SK-N-SH (cell line): Measurements from ENCODE around the gene GGACT. TPM values are rescaled to one million over a fixed set of nuclear protein-coding genes. Genes with fewer than 3 reads are reported as not detected.

Experiments
- CTCF ChIA-PET: fragments of 300-600, 350-600 bp; formaldehyde crosslinking; extraction: SDS; loops from one replicate; lab custom pipeline; 2021; lab: Yijun Ruan, JAX
- POLR2A ChIA-PET: fragments of 350-600 bp; sonication (Branson Sonifier 250); formaldehyde crosslinking; extraction: SDS; loops from one replicate; lab custom pipeline; 2020; ENCODE audit warnings: antibody characterized with exemption, inconsistent platforms; lab: Yijun Ruan, JAX
- DNase-seq: peaks from one replicate; pipeline ENCODE4 v3.0.0; 2012
- H2AFZ ChIP-seq: fragments of 200-600 bp; sonication (generic); 2 replicates; pipeline ENCODE4 v1.8.1; 2016; ENCODE audit warnings: antibody characterized with exemption, mild to moderate bottlenecking, low read depth
- H3F3A ChIP-seq: fragments of 200-600 bp; sonication (generic); replicated peaks from 2 replicates; pipeline ENCODE3; 2016; ENCODE audit warnings: antibody characterized with exemption, mild to moderate bottlenecking; ENCODE audit not compliant: insufficient read depth
- H3K27ac ChIP-seq, 2 experiments: fragments of 200-500 bp in 1 of 2; fragments of 200-600 bp in 1 of 2; sonication (Bioruptor generic) in 1 of 2; sonication (generic), shearing (Covaris generic) in 1 of 2; 2 replicates each; pipeline versions ENCODE4 v1.5.1 to v1.6.1; 2014 to 2016; ENCODE audit warnings: low read depth in 2 of 2, inconsistent platforms in 1 of 2, low read length in 1 of 2, mild to moderate bottlenecking in 1 of 2, mixed read lengths in 1 of 2
- H3K27me3 ChIP-seq: fragments of 200-600 bp; sonication (generic), shearing (Covaris generic); 2 replicates; pipeline ENCODE4 v1.6.1; 2016; ENCODE audit warnings: mixed run types; ENCODE audit not compliant: insufficient read depth
- H3K36me3 ChIP-seq, 2 experiments: fragments of 200-500 bp in 1 of 2; fragments of 200-600 bp in 1 of 2; sonication (Bioruptor generic) in 1 of 2; sonication (generic) in 1 of 2; replicated peaks in 1 of 2; 2 replicates each; pipeline versions ENCODE3 to v1.5.1; 2014 to 2016; ENCODE audit warnings: low read length in 1 of 2, mild to moderate bottlenecking in 1 of 2; ENCODE audit not compliant: insufficient read depth in 2 of 2, control insufficient read depth in 1 of 2
- H3K4me1 ChIP-seq, 2 experiments: fragments of 200-500 bp in 1 of 2; fragments of 200-600 bp in 1 of 2; sonication (Bioruptor generic) in 1 of 2; sonication (generic), shearing (Covaris generic) in 1 of 2; 2 replicates each; pipeline versions ENCODE4 v1.5.1 to v1.6.1; 2014 to 2016; ENCODE audit warnings: low read depth in 1 of 2, low read length in 1 of 2, mixed run types in 1 of 2; ENCODE audit not compliant: insufficient read depth in 2 of 2, control insufficient read depth in 1 of 2
- H3K4me2 ChIP-seq: fragments of 200-600 bp; sonication (generic), shearing (Covaris generic); 2 replicates; pipeline ENCODE4 v1.6.1; 2017; ENCODE audit warnings: mixed run types
- H3K4me3 ChIP-seq, 2 experiments: fragments of 200-500 bp in 1 of 2; fragments of 200-600 bp in 1 of 2; sonication (Bioruptor generic) in 1 of 2; sonication (generic), shearing (Covaris generic) in 1 of 2; 2 replicates each; pipeline versions ENCODE4 v1.5.1 to v1.8.1; 2014 to 2016; ENCODE audit warnings: low read depth in 2 of 2, inconsistent platforms in 1 of 2, low read length in 1 of 2, mild to moderate bottlenecking in 1 of 2, mixed read lengths in 1 of 2, moderate library complexity in 1 of 2
- H3K79me2 ChIP-seq: fragments of 200-600 bp; sonication (generic); 2 replicates; pipeline ENCODE4 v1.8.1; 2017; ENCODE audit warnings: mild to moderate bottlenecking; ENCODE audit not compliant: insufficient read depth
- H3K9ac ChIP-seq: fragments of 200-600 bp; sonication (generic); 2 replicates; pipeline ENCODE4 v1.6.1; 2017; ENCODE audit warnings: mixed run types
- H3K9me2 ChIP-seq: fragments of 200-600 bp; sonication (generic); 2 replicates; pipeline ENCODE4 v1.6.1; 2017; ENCODE audit warnings: mixed run types
- H3K9me3 ChIP-seq: fragments of 200-600 bp; sonication (generic); 2 replicates; pipeline ENCODE4 v1.6.1; 2017; ENCODE audit warnings: mixed run types, mild to moderate bottlenecking, moderate library complexity
- H4K20me1 ChIP-seq: fragments of 200-600 bp; sonication (generic); 2 replicates; pipeline ENCODE4 v1.6.1; 2017; ENCODE audit warnings: mild to moderate bottlenecking, mixed run types; ENCODE audit not compliant: insufficient read depth
- CHD2 ChIP-seq: fragments of 150-350 bp; IDR thresholded peaks from 2 replicates; pipeline ENCODE4 v1.6.1; 2018; ENCODE audit warnings: low read length; ENCODE audit not compliant: partially characterized antibody
- ELF1 ChIP-seq: IDR thresholded peaks from 2 replicates; pipeline ENCODE4 v1.4.0; 2012
- EP300 ChIP-seq, 2 experiments: IDR thresholded peaks; 2 replicates each; pipeline versions ENCODE4 v1.4.0 to v1.6.1; 2012; ENCODE audit warnings: borderline replicate concordance in 1 of 2, low read depth in 1 of 2, low read length in 1 of 2
- EZH2phosphoT487 ChIP-seq: fragments of 200-600 bp; sonication (generic); IDR thresholded peaks from 2 replicates; pipeline ENCODE4 v1.6.1; 2017; ENCODE audit warnings: low read depth, mixed run types, mild to moderate bottlenecking, antibody characterized with exemption, moderate library complexity, borderline replicate concordance
- FOSL2 ChIP-seq: IDR thresholded peaks from 2 replicates; pipeline ENCODE4 v1.4.0; 2012; ENCODE audit warnings: low read depth, mild to moderate bottlenecking, moderate library complexity, borderline replicate concordance
- FOXM1 ChIP-seq: IDR thresholded peaks from 2 replicates; pipeline ENCODE4 v1.4.0; 2012; ENCODE audit warnings: low read depth, mild to moderate bottlenecking
- GABPA ChIP-seq: IDR thresholded peaks from 2 replicates; pipeline ENCODE4 v1.4.0; 2012; ENCODE audit warnings: low read depth, mild to moderate bottlenecking
- IRF3 ChIP-seq: fragments of 150-350 bp; IDR thresholded peaks from 2 replicates; pipeline ENCODE4 v1.6.1; 2016; ENCODE audit warnings: mild to moderate bottlenecking, low read depth, low read length
- JUND ChIP-seq: IDR thresholded peaks from 2 replicates; pipeline ENCODE4 v1.4.0; 2012
- MEF2A ChIP-seq: IDR thresholded peaks from 2 replicates; pipeline ENCODE4 v1.4.0; 2012; ENCODE audit warnings: low read depth, borderline replicate concordance
- MXI1 ChIP-seq: IDR thresholded peaks from 2 replicates; pipeline ENCODE4 v1.6.1; 2012; ENCODE audit warnings: mild to moderate bottlenecking, low read depth, low read length, improper control_type of control experiment
- PBX3 ChIP-seq: IDR thresholded peaks from 2 replicates; pipeline ENCODE4; 2012
- RCOR1 ChIP-seq: fragments of 150-350 bp; IDR thresholded peaks from 2 replicates; pipeline ENCODE4 v1.6.1; 2017; ENCODE audit warnings: antibody characterized with exemption, low read length
- RFX5 ChIP-seq: IDR thresholded peaks from 2 replicates; pipeline ENCODE4 v1.6.1; 2012; ENCODE audit warnings: mild to moderate bottlenecking, improper control_type of control experiment, low read length
- RXRA ChIP-seq: IDR thresholded peaks from 2 replicates; pipeline ENCODE4 v1.4.0; 2012; ENCODE audit warnings: low read depth, mild to moderate bottlenecking, borderline replicate concordance
- SIN3A ChIP-seq: IDR thresholded peaks from 2 replicates; pipeline ENCODE4 v1.6.1; 2012; ENCODE audit warnings: low read depth, mild to moderate bottlenecking, low read length, moderate library complexity, borderline replicate concordance
- TAF1 ChIP-seq: IDR thresholded peaks from 2 replicates; pipeline ENCODE4 v1.6.1; 2012; ENCODE audit warnings: low read depth, mild to moderate bottlenecking, low read length, moderate library complexity, borderline replicate concordance
- YY1 ChIP-seq: IDR thresholded peaks from 2 replicates; pipeline ENCODE4 v1.4.0; 2012; ENCODE audit warnings: low read depth, mild to moderate bottlenecking
- WGBS: methylation state at CpG from one replicate; pipeline ENCODE4 v1.1.6; 2017; ENCODE audit warnings: low lambda C conversion rate; 5-methylcytosine and 5-hydroxymethylcytosine counted together
- polyA plus RNA-seq, 3 experiments: library from polyadenylated mRNA; depleted of rRNA; stranded (reverse); fragments of >200 nt; gene quantifications; 2 replicates each; pipeline ENCODE4 v1.2.3, GENCODE V29; 2012
- TF ChIP-seq, protein P1 (sequence below): fragments of 200-600 bp; sonication (generic); IDR thresholded peaks from 2 replicates; pipeline ENCODE4 v1.6.1; 2017; ENCODE audit warnings: antibody characterized with exemption, mild to moderate bottlenecking, moderate library complexity
- TF ChIP-seq, protein P2 (sequence below): IDR thresholded peaks from 2 replicates; pipeline ENCODE4 v1.4.0; 2012; ENCODE audit warnings: low read depth
- TF ChIP-seq, protein P3 (sequence below): IDR thresholded peaks from 2 replicates; pipeline ENCODE4 v1.4.0; 2012; ENCODE audit warnings: low read depth, borderline replicate concordance

GGACT gene
- polyA plus RNA-seq, 1 of the 3 experiments (the other 2 are of a cell fraction), result 7.1 TPM

- Histone ChIP-seq H3K36me3 (no peaks in the 10 kb centered on the region), H3K9ac (no peak overlapping the region), H3K9me2 (no peaks in the 10 kb centered on the region), H4K20me1 (no peaks in the 10 kb centered on the region), H3K9me3 (no peaks in the 10 kb centered on the region), H3K4me2 (no peak overlapping the region), H3K27ac (no peak overlapping the region), H3K79me2 (no peaks in the 10 kb centered on the region), H3K4me3 (no peak overlapping the region), H2AFZ (no peak overlapping the region), H3K4me1 (peaks cover 6 to 7% of the 10 kb centered on the region in 2 experiments; a peak in 2 of 4 replicates), H3K27me3 (no peaks in the 10 kb centered on the region), H3F3A (no peaks in the 10 kb centered on the region)
- TF ChIP-seq EZH2phosphoT487 (no peak), RCOR1 (no peak), EP300 (IDR thresholded peaks at IDR 0.05; ENCODE audit: borderline replicate concordance in 1 of 2, low read depth in 1 of 2, low read length in 1 of 2) (no peak)
- 94% methylated on average over 24 of the region's 27 CpGs for WGBS
- ChIA-PET POLR2A (no interaction called here), CTCF (interaction anchor here (0.7 to 1.6 kb wide), 4 partner anchors 7 to 554 kb away, joined by 3 to 5 read pairs (median 3); no protein-coding TSS in a partner anchor)
- DNase-seq, result no peak
Observed at GRCh38 chr13:100520936-100521850, 67.4 kb downstream of the GGACT start.

- H3K4me3 ChIP-seq, result no peak overlapping the region
- H3K27me3 ChIP-seq, result no peaks in the 10 kb centered on the region
- peaks cover 2 to 5% of the 10 kb centered on the region in 2 experiments for H3K36me3 ChIP-seq
- H3K9ac ChIP-seq, result no peak overlapping the region
- no peaks in the 10 kb centered on the region for H3K9me3 ChIP-seq
- no peak overlapping the region for H2AFZ ChIP-seq
- no peak overlapping the region for H3K27ac ChIP-seq
- no peaks in the 10 kb centered on the region for H3K79me2 ChIP-seq
- H4K20me1 ChIP-seq, result no peaks in the 10 kb centered on the region
- no peaks in the 10 kb centered on the region for H3F3A ChIP-seq
- POLR2A ChIA-PET, result no interaction called here
- CTCF ChIA-PET, result interaction anchor here (1.6 to 1.9 kb wide), 2 partner anchors 10 to 42 kb away, joined by 4 to 8 read pairs; no protein-coding TSS in a partner anchor
- no peak overlapping the region for H3K4me2 ChIP-seq
- 95% methylated on average over 9 of the region's 9 CpGs for WGBS
- no peaks in the 10 kb centered on the region for H3K9me2 ChIP-seq
- TF ChIP-seq IRF3 (no peak), JUND (no peak), MEF2A (no peak), GABPA (no peak), CHD2 (no peak), TAF1 (no peak), SIN3A (no peak), FOSL2 (no peak), RXRA (no peak), YY1 (no peak), RFX5 (no peak), ELF1 (no peak), FOXM1 (no peak), MXI1 (no peak), PBX3 (no peak)
- TF ChIP-seq, protein P1, sequence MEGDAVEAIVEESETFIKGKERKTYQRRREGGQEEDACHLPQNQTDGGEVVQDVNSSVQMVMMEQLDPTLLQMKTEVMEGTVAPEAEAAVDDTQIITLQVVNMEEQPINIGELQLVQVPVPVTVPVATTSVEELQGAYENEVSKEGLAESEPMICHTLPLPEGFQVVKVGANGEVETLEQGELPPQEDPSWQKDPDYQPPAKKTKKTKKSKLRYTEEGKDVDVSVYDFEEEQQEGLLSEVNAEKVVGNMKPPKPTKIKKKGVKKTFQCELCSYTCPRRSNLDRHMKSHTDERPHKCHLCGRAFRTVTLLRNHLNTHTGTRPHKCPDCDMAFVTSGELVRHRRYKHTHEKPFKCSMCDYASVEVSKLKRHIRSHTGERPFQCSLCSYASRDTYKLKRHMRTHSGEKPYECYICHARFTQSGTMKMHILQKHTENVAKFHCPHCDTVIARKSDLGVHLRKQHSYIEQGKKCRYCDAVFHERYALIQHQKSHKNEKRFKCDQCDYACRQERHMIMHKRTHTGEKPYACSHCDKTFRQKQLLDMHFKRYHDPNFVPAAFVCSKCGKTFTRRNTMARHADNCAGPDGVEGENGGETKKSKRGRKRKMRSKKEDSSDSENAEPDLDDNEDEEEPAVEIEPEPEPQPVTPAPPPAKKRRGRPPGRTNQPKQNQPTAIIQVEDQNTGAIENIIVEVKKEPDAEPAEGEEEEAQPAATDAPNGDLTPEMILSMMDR, result no peak
- TF ChIP-seq, protein P2, sequence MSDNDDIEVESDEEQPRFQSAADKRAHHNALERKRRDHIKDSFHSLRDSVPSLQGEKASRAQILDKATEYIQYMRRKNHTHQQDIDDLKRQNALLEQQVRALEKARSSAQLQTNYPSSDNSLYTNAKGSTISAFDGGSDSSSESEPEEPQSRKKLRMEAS, result no peak
- TF ChIP-seq, protein P3, sequence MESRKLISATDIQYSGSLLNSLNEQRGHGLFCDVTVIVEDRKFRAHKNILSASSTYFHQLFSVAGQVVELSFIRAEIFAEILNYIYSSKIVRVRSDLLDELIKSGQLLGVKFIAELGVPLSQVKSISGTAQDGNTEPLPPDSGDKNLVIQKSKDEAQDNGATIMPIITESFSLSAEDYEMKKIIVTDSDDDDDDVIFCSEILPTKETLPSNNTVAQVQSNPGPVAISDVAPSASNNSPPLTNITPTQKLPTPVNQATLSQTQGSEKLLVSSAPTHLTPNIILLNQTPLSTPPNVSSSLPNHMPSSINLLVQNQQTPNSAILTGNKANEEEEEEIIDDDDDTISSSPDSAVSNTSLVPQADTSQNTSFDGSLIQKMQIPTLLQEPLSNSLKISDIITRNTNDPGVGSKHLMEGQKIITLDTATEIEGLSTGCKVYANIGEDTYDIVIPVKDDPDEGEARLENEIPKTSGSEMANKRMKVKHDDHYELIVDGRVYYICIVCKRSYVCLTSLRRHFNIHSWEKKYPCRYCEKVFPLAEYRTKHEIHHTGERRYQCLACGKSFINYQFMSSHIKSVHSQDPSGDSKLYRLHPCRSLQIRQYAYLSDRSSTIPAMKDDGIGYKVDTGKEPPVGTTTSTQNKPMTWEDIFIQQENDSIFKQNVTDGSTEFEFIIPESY, result no peak
- DNase-seq, result no peak
- H3K4me1 ChIP-seq, result peaks cover 6 to 7% of the 10 kb centered on the region in 2 experiments; a peak in 2 of 4 replicates
Observed at GRCh38 chr13:100519626-100520025, 69.0 kb downstream of the GGACT start.
